Measurements from ENCODE around the gene CCND1.
A peak's percentile ranks its signal among the peaks of the same experiment; 100 is the strongest.
"Not testable (repeated sequence)": the region's sequence is repeated elsewhere in the genome, so short reads cannot be mapped to it uniquely, and the experiment has no call there.

Gene CCND1

DNA sequence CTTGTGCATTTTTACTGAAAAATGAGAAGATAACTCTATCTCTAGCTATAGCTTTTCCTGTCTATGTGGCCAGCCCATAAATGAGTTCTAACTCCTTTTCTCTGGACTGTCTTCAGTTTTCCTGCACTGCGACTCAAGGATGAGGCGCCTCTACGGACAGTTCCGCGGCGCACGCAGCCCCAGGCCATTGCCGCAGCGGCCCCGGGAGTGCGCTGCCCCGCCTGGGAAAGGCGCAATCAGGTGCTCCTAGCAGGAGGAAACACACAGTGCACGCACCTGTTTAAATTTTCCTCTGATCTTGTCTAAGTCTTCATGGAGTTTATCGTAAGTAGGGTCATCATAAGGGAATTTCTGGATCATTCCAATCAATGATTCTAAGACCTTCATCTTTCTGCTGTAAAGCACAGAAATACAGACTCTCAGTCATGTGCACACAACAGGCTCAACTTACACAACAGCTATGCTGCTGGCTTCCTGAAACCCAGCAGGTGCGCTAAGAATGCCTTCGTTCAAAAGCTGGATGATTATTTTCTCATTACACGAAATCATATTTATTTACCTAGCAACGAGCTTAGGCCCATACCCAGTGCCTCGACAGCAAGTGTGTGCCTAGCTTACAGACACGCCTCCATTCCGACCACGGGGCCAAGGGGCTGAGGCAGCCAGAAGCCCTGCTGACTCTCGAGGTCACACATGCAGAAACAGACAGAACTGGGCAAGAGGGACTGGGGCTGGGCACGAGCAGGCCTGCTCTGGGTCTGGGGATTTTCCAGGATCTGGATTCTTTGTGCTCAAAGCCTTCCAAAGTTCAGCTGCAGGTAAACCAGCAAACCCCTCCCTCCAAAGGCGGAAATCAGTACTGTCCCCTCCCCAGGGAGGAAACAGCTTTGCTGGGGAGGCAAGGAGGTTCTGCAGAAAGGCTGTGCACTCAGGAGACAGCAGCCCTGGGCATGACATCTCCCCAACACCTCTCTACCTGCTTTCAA, 27.0 kb downstream of the CCND1 start:
- no peak for DNase-seq

DNA sequence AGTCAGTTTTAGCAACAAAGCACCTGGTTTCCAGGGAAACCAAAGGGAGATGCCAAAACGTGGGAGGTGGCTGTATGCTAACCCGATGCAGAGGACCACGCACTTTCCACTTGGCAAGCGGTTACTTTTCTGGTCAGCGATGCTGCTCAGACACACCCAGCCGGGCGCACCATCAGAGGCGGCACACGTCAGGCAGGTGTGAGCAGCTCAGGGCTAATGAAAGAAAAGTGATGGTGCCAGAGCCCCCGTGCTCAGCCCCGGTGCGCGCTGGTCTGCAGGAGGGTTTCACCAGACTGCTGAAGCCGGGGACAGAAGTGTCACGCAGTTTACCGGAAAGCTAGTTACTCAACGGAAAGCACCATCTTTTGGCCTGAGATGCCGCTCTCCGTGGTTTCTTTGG, 28.5 kb downstream of the CCND1 start:
- no peak for DNase-seq

DNA sequence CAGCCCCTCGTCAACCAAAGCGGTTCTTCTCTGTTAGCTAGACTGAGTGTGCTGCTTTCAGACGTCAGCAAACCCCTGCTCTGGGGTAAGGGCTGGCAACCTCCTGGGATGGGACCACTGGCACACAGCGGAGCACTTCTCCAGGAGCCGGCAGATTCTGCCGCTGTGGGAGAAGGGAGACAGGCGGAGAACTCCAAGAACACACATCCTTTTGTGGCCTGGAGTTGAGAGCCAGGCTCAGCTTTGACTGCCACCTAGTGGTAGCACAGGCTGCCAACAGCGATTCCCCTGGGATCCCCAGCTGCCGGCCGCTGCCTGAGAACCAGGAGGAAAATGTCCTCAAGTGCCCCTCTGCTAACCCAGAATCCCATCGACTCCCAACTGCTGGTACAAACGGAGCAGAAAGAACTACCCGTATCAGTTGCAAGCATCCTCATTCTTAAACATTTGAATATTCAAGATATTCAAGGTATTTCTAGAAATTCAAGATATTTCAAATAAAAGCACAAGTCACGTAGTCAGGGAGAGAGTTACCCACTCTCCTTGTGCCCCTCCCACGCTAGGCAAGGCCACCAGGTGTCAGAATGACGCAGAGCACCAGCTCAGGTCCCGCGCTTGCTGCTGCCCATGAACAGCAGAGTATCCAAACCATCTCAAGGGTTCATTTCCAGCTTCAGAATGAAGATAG, 29.3 kb downstream of the CCND1 start:
- peak; percentile 45 for DNase-seq

DNA sequence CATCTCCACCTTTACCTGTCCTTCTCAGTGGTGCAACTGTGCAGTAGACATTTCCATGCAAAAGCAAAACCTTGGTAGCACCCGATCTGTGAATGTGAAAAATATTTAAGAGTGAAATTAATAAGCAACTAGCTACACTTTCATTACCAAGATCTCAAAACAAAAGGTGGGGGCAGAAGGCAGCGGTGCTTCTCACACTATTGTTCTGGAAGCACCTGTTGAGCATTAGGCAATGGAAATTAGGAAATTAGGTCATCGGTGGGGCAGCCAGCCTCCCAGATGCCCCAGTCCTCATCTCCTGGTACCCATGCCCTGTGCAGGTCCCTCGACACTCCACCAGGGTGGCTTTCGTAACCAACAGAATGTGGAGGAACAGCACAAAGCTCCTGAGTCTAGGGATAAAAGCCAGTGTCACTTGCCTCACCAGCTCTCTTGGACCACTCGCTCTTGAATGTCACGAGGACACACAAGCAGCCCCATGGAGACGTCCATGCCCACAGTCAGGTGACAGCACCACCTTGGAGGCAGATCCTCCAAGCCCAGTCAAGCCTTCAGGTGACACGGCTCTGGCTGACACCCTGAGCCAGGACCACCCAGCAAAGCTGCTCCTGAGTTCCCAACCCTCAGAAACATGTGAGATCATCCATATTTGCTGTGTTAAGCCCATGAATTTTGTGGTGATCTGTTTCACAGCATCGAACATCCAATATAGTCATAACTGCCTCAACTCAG, 30.9 kb downstream of the CCND1 start:
- DNase-seq = no peak

DNA sequence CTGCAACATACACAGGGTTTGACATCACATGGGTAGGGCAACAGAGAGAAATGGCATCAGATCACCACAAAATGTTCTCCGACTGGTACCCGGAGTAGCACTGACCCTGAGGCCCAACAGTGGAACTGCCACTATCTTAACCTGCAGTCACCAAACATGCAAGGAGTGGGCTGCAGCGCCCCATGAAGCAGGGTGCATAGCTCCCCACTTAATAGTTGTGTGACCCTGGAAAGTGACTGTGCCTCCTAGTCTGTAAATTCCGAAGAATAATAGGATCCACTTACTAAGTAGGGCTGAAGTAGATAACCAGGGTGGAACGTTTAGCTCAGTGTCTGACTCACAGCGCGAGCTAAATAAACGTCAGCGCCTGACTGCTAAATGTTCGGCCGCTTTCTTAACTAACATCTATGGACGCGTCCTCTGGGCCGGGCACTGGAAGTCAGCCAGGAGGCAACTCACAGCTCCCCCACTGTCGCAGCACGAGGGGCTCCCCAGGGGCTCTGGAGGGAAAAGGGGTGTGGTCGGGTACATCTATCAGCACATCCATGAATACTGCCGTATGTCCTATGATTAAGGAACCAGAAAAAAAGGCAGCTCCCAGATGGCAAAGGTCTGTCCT, 33.4 kb downstream of the CCND1 start:
- no peak for DNase-seq

DNA sequence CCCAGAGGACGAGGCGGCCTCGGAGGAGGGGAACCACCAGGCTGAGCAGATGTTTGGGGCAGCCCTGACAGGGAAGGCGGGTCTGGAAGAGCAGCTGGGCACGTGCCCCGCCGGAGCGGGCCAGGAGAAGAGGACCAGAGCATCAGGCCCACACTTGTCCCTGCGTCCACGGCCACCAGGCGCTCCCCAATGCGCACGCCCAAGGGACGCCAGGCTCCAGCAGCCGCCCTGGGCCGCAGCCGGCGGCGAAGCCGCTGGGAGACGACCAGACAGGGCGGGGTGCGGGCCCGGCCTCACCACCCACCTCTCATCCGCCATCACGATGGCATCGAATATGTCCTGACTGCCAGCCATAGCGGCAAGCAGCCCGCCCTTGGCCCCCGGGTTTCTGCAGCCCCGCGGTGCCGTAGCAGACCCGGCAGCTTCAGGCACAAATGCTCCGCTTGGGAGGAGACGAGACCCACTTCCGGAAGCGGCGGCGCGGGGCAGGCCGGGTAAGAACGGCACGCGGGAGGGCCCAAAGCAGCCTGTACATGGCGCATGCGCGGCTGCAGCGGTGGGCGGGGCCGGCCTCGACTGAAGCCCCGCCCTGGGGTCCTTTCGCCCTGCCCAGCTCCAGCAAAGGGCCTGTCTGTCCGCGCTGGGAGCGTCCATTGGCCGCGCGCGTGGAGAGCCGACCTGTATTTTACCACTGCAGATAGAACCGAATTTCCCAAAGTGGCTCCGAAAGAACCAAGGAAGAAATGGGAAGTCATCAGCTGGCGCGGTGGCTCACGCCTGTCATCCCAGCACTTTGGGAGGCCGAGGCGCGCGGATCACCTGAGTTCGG, 34.1 kb downstream of the CCND1 start, which contains the start of gene LTO1:
Gene LTO1, minus strand, starts transcription at position 468 of the 829 bp plus-strand sequence. Its CDS starts 114 bp downstream, at position 354.
- peak; percentile 93 for DNase-seq

DNA sequence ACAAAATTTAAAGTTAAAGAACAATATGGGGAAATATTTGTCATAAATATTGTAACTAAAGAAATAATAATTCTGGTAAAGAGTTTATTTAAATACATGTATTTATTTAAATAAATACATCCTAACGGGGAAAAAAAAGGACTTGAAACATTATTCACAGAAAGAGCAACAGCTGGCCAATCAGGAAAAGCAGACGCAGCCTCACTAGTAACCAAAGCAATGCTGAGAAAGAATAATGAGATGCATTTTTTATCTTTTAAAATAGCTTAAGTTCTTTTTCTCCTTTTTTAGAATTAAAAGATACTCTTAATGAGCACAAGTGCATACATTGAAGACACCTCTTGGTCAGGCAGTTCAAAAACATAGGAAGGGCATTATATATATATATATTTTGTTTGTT, 36.8 kb downstream of the CCND1 start:
- no peak for DNase-seq

DNA sequence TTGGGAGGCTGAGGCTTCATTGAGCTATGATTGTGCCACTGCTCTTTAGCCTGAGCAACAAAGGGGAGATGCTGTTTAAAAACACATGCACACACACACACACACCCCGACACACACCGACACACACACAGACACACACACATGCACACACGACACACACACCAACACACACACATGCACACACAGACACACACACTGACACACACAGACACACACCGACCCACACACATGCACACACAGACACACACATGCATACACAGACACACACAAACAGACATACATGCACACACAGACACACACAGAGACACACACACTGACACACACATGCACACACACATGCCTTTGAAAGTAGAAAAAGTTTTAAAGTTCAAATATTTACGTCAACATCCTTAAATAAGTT, 39.7 kb downstream of the CCND1 start:
- DNase-seq = no peak

DNA sequence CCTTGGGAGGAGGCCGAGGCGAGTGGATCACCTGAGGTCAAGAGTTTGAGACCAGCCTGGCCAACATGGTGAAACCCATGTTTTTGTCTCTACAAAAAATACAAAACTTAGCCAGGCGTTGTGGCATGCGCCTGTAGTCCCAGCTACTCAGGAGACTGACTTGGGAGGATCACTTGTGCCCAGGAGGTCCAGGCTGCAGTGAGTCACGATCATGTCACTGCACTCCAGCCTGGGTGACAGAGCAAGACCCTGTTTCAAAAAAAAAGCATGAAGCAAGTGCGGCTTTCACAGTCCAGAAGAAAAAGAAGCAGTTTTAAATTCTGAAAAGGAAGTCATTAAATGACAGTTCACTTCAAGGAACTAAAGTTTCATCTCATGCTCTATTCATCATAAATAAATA, 41.3 kb downstream of the CCND1 start:
- no peak for DNase-seq

DNA sequence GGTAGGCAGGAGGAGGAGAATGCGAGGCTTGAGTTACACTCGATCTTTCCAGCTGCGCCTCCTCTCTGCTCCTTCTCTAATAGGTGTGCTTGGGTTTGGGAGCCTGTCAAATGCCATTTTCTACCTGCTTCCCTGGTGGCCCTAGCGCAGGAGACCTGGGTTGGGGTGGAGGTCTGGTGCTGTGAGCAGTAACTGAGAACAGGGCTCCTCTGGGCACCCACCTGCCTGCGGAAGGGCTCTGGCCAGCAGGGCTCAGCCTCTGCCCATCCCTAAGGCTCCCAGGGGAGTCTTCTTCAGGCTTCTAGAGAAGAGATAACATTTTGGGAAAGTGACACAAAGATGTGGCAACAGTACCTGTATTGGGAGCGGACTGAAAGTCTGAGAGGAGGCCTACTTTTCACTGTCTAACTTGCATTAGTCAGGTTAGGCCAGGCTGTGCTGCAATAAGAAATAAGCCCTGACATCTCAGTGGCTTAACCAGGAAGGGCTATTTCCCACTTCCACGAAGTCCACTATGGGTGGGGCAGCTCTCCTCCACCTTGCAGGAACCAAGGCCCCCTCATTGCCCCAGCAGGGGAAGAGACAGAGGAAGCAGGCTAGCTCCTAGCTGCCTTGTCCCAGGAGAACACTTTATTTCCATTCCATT, 41.8 kb downstream of the CCND1 start:
- no peak for DNase-seq

DNA sequence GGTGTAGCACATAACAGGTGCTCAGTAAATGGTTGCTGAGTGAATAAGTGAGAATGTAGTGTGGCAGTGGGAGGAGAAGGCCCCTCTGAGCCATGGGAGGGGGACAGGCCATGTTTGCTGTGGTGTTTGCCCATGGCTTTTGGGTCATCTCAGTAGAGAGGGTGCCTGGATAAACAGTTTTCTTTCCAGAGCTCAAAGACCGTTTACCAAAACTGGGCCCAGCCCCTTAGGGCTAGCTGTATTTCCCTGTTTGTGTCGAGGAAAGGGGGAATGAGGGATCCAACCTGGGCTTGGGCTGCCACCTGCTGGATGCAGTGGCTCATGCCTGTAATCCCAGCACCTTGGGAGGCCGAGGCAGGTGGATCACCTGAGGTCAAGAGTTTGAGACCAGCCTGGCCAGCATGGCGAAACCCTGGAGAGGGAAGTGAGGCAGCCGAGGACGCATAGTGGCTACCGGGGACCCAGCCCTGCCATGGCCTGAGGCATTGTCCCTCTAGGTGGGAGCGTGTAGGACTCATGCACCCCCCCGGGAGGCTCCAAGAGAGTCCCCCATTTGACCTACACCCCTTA, 42.9 kb downstream of the CCND1 start:
- DNase-seq = no peak

DNA sequence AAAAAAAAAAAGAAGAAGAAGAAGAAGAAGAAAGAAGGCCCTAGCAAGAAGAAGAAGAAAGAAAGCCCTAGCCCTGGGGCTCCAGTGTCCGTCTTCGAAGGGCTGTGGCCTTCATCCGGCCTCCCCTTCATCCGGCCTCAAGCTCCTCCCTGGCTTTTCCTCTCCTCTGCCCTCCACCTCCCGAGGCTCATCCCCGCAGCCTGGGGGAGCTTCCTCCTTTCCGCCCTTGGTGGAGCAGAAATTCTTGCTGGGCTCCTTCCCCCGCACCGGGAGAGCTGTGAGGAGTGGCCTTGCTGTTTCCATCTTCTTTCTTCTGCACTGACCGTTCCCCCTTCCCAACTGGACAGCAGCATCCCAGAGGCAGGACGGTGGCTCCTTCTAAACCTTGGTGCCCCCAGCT, 43.7 kb downstream of the CCND1 start:
- DNase-seq = no peak

DNA sequence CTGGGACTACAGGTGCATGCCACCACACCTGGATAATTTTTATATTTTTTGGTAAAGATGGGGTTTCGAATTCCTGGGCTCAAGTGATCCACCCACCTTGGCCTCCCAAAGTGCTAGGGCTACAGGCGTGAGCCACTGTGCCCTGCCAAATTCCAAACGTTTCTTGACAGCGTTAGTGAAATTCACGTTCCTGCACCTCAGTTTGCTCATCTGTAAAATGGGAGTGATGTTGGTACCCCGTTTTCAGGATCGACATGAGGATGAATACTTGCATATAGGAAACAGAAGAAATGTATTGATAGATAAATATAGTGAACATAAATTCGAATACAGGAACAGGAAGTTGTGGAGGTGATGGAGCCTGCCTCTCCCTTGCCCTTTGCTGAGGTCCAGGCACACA, 44.4 kb downstream of the CCND1 start:
- no peak for DNase-seq

DNA sequence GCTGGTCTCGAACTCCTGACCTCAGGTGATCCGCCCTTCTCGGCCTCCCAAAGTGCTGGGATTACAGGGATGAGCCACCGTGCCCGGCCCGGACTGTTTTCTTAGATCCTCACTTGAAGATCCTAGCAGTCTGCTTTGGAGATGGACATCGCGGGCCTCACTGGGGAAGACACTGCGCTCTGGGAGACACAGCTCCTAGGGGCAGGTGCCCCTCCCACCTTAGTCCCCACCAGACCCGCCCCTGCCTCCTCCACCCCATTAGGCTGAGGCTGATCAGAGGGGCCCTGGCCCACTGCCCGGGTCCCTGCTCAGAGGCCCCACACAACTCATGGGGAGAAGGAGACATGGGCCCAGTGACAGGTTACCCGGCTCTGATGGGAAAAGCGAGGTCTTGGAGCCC, 45.5 kb downstream of the CCND1 start:
- DNase-seq = no peak

DNA sequence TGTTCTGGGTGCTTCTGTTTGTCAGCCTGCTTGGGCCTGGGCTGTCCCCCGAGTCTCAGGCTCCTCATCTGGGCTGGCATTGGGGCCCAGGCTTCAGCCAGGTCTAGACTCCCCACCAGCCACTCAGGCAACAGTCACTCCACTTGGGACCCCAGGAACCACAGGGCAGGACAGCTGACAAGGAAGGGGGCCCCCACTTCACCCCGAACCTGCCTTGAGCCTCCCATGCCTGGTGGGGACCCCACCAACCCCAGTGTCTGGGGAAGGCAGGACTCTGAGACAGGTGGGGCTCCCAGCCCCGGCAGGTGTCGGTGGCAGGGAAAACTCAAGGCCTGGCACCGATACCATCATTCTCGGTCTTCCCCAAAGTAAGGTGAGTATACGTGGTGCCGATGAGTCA, 45.9 kb downstream of the CCND1 start:
- no peak for DNase-seq

DNA sequence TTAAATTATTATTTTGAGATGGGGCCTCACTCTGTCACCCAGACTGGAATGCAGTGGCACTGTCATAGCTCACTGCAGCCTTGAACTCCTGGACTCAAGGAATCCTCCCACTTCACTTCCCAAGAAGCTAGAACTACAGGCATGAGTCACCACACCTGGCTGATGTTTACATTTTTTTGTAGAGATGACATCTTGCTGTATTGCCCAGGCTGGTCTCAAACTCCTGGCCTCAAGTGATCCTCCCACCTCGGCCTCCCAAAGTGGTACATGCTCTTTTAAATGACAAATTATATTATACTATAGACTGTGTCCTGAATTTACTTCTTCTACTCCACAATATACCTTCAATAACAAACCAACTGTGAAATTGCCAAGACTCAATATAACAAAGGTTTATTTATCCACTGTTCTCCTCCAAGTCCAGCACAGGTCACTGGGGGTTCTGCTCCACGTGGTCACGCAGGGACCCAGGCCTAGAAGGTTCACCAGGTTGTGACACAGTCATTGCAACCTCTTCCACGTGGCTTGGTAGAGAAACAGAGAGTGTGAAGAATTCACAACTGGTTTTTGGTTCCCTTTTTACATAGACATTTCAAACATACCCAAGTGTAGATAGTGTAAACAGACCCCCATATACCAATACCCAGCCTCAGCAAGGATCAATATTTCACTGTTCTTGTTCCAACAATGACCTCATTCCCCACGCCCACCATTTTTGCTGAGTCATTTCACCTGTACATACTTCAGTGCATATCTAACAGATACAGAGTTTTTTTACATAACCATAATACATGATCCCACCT, 47.2 kb downstream of the CCND1 start:
- DNase-seq = not testable (repeated sequence)

DNA sequence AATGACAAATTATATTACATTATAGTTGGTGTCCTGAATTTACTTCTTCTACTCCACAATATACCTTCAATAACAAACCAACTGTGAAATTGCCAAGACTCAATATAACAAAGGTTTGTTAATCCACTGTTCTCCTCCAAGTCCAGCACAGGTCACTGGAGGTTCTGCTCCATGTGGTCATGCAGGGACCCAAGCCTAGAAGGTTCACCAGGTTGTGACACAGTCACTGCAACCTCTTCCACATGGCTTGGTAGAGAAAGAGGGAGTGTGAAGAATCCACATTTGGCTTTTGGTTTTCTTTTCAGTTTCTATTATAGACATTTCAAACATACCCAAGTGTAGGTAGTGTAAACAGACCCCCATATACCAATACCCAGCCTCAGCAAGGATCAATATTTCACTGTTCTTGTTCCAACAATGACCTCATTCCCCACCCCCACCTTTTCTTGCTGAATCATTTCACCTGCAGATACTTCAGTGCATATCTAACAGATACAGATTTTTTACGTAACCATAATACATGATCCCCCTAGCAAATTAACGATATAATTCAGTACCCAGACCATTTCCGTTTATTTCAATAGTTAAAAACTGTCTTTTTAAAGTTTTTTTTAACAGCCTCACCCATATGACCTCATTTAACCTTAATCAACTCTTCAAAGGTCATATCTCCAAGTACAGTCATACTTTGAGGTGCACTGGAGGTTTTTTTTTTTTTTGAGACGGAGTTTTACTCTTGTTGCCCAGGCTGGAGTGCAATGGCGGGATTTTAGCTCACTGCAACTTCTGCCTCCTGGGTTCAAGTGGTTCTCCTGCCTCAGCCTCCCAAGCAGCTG, 48.7 kb downstream of the CCND1 start:
- DNase-seq = no peak

DNA sequence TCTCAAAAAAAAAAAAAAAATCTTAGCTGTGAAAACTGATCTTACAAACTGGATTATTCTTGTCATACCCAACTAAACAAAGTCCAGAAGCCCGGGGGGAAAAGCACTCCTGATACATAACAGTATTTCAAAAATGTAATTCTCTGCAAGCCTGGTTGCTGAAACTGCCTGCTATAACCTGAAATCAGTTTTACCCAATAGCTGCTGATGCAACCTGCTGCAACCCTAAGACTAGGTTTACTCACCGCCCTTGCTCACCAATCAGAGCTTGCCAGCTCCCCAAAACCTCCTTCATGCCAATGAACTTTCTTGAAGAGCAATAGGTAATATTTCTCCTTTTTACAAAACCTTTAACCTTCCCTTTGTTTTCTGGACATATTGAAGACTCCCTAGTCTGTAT, 50.5 kb downstream of the CCND1 start:
- no peak for DNase-seq

DNA sequence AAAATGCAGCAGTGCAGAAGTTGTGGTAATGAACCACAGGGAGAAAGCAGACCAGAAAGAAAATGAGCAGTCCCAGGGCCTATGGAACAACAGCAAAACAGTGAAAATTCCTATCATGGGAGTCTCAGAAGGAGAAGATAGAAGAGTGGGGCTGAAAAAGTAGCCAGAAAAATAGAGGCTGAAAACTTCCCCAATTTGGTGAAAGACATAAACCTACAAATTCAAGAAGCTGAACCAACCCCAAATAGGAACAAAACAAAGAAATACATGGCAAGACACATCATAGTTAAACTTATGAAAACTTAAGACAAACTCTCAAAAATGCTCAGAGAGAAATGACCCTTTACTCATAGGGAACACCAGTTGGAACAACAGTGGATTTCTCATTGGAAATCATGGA, 51.5 kb downstream of the CCND1 start:
- DNase-seq = no peak
